ENCODE data around the gene PCDHGB4. TPM values are rescaled to one million over a fixed set of nuclear protein-coding genes. Genes with fewer than 3 reads are reported as not detected.

PCDHGB4 gene
- total RNA-seq, 8 experiments from 2014 or later, result 0.22 to 92.9 (median 1.4) TPM

- in situ Hi-C loops (cut with MboI; ENCODE audit: low pct_unique_long_range_greater_than_20kb in 2 of 9, low sequenced_read_pairs in 9 of 9, unreplicated experiment in 9 of 9), result no loop called here
- 47 to 100% (median 87%) methylated on average over 1 to 18 of the region's 24 CpGs; no CpG with 5 or more reads in 3 of the 10 experiments for WGBS, 10 experiments
- no peak for ATAC-seq (replicated peaks in 6 of 8)
- Histone ChIP-seq H3K4me3 (no peak overlapping the region), H3K4me1 (replicated peaks in 1 of 2) (no peaks in the 10 kb centered on the region), H3K27ac (no peak overlapping the region)
Measured at GRCh38 chr5:141355641-141356040, 31.9 kb upstream of the PCDHGB4 start.

DNA sequence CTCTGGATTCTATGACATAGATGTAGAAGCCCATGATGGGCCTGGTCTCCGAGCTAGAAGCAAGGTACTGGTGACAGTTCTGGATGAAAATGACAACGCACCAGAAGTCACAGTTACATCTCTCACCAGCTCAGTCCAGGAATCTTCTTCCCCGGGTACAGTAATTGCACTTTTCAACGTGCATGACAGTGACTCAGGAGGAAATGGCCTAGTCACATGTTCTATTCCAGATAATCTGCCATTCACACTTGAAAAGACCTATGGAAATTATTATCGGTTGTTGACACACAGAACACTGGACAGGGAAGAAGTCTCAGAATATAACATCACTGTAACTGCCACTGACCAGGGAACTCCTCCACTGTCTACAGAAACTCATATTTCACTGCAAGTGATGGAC is 31.4 kb upstream of the PCDHGB4 start:
- ATAC-seq (replicated peaks in 6 of 8), result no peak
- H3K4me1 ChIP-seq (replicated peaks in 1 of 2), result no peaks in the 10 kb centered on the region
- in situ Hi-C loops (cut with MboI; ENCODE audit: low pct_unique_long_range_greater_than_20kb in 2 of 9, low sequenced_read_pairs in 9 of 9, unreplicated experiment in 9 of 9), result no loop called here
- WGBS, 10 experiments, result 34 to 92% (median 78%) methylated on average over 2 to 4 of the region's 5 CpGs; no CpG with 5 or more reads in 4 of the 10 experiments
- no peak overlapping the region for H3K27ac ChIP-seq
- no peak overlapping the region for H3K4me3 ChIP-seq

GRCh38 chr5:141356950-141357349 is 30.5 kb upstream of the PCDHGB4 start:
- in situ Hi-C loops (cut with MboI; ENCODE audit: low pct_unique_long_range_greater_than_20kb in 2 of 9, low sequenced_read_pairs in 9 of 9, unreplicated experiment in 9 of 9), result no loop called here
- Histone ChIP-seq H3K27ac (no peak overlapping the region), H3K4me1 (replicated peaks in 1 of 2) (no peaks in the 10 kb centered on the region), H3K4me3 (no peak overlapping the region)
- ATAC-seq (replicated peaks in 6 of 8), result no peak
- WGBS, 10 experiments, result 51 to 90% methylated on average over 2 to 6 of the region's 19 CpGs; no CpG with 5 or more reads in 8 of the 10 experiments

DNA sequence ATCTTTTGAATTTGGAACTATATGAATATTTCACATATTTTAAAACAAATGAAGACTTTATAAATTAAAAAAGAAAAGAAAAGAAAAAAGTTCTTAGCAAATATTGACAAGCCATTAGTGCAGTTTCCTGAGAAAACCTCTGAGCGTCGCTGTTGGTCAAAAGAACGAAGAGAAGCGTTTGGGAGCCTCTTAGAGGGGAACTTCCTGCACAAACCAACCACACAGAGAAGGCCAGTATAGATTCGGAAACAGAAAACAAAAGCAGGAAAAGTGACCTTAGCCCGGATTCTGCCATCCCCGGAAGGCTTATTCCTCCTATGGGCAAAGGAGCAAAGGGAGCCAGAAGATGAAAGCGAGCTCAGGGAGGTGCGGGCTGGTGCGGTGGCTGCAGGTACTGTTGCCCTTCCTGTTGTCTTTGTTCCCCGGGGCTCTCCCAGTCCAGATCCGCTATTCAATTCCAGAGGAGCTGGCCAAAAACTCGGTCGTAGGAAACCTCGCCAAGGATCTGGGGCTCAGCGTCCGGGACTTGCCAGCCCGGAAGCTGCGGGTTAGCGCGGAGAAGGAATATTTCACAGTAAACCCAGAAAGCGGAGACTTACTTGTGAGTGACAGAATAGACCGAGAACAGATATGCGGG is 27.6 kb upstream of the PCDHGB4 start, which contains the start of gene PCDHGB2:
PCDHGB2 (plus strand) TSS at position 205 of the 637 bp plus-strand sequence; CDS start at position 347, 142 bp downstream.
- no peaks in the 10 kb centered on the region for H3K4me1 ChIP-seq (replicated peaks in 1 of 2)
- no peak within 1 kb of the TSS for H3K4me3 ChIP-seq
- H3K27ac ChIP-seq, result no peak within 1 kb of the TSS
- 3 to 92% (median 57%) methylated on average over 4 to 22 of the region's 24 CpGs for WGBS, 10 experiments
- ATAC-seq (replicated peaks in 6 of 8), result no peak
- in situ Hi-C loops (cut with MboI; ENCODE audit: low pct_unique_long_range_greater_than_20kb in 2 of 9, low sequenced_read_pairs in 9 of 9, unreplicated experiment in 9 of 9), result no loop called here

DNA sequence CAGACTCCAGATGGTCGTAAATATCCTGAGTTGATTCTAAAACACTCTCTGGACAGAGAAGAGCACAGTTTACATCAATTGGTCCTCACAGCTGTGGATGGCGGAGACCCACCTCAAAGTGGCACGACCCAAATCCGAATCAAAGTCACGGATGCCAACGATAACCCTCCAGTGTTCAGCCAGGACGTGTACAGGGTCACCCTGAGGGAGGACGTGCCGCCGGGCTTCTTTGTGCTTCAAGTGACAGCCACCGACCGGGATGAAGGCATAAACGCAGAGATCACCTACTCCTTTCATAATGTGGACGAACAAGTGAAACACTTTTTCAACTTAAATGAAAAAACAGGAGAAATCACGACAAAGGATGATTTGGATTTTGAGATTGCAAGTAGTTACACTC is 26.8 kb upstream of the PCDHGB4 start:
- no peak overlapping the region for H3K27ac ChIP-seq
- H3K4me1 ChIP-seq (replicated peaks in 1 of 2), result no peaks in the 10 kb centered on the region
- H3K4me3 ChIP-seq, result no peak overlapping the region
- in situ Hi-C loops (cut with MboI; ENCODE audit: low pct_unique_long_range_greater_than_20kb in 2 of 9, low sequenced_read_pairs in 9 of 9, unreplicated experiment in 9 of 9), result no loop called here
- WGBS, 10 experiments, result 0 to 95% (median 84%) methylated on average over 1 to 15 of the region's 15 CpGs
- ATAC-seq (replicated peaks in 6 of 8), result no peak

GRCh38 chr5:141362719-141363118 is 24.8 kb upstream of the PCDHGB4 start:
- H3K4me3 ChIP-seq, result no peak overlapping the region
- ATAC-seq (replicated peaks in 6 of 8), result no peak
- in situ Hi-C loops (cut with MboI; ENCODE audit: low pct_unique_long_range_greater_than_20kb in 2 of 9, low sequenced_read_pairs in 9 of 9, unreplicated experiment in 9 of 9), result no loop called here
- no peaks in the 10 kb centered on the region for H3K4me1 ChIP-seq (replicated peaks in 1 of 2)
- H3K27ac ChIP-seq, result no peak overlapping the region

DNA sequence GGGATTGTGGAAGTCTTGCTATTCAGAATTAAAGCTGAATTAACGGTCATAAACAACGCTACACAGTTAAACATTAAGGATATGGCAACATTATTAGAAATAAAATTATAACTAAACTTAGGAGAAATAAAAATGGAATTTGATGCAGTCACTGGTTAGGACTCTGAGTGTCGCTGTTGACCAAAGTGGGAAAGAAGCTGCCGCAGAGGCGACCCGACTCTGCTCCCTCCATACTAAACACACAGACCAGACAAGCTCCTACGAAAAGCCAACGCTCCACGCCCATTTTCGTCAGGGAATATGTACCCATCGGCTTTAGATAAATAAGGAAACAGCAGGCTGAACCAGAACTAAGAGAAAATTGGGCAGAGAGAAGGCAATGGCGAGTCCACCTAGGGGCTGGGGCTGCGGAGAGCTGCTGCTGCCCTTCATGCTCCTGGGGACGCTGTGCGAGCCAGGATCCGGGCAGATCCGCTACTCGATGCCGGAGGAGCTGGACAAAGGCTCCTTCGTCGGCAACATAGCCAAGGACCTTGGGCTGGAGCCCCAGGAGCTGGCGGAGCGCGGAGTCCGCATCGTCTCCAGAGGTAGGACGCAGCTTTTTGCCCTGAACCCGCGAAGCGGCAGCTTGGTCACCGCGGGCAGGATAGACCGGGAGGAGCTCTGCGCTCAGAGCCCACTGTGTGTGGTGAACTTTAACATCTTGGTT is 23.4 kb upstream of the PCDHGB4 start, which contains the start of gene PCDHGA5:
PCDHGA5 (plus strand) TSS at position 211 of the 709 bp plus-strand sequence; CDS start at position 380, 169 bp downstream.
- in situ Hi-C loops (cut with MboI; ENCODE audit: low pct_unique_long_range_greater_than_20kb in 2 of 9, low sequenced_read_pairs in 9 of 9, unreplicated experiment in 9 of 9), result no loop called here

GRCh38 chr5:141366016-141366896 is 21.2 kb upstream of the PCDHGB4 start:
- in situ Hi-C loops (cut with MboI; ENCODE audit: low pct_unique_long_range_greater_than_20kb in 2 of 9, low sequenced_read_pairs in 9 of 9, unreplicated experiment in 9 of 9), result no loop called here
- Histone ChIP-seq H3K4me3 (no peak overlapping the region), H3K4me1 (replicated peaks in 1 of 2) (no peaks in the 10 kb centered on the region), H3K27ac (no peak overlapping the region)
- ATAC-seq (replicated peaks in 6 of 8), result no peak
- WGBS, 10 experiments, result 29 to 96% (median 88%) methylated on average over 5 to 20 of the region's 46 CpGs

More for the DNA sequence above, 23.4 kb upstream of the PCDHGB4 start, which contains the start of gene PCDHGA5:
- Histone ChIP-seq H3K4me1 (replicated peaks in 1 of 2) (no peaks in the 10 kb centered on the region), H3K4me3 (no peak within 1 kb of the TSS), H3K27ac (no peak within 1 kb of the TSS)
- ATAC-seq (replicated peaks in 6 of 8), result peak in 1 of 8 experiments; percentile 48
- WGBS, 10 experiments, result 0 to 95% (median 90%) methylated on average over 3 to 29 of the region's 34 CpGs

DNA sequence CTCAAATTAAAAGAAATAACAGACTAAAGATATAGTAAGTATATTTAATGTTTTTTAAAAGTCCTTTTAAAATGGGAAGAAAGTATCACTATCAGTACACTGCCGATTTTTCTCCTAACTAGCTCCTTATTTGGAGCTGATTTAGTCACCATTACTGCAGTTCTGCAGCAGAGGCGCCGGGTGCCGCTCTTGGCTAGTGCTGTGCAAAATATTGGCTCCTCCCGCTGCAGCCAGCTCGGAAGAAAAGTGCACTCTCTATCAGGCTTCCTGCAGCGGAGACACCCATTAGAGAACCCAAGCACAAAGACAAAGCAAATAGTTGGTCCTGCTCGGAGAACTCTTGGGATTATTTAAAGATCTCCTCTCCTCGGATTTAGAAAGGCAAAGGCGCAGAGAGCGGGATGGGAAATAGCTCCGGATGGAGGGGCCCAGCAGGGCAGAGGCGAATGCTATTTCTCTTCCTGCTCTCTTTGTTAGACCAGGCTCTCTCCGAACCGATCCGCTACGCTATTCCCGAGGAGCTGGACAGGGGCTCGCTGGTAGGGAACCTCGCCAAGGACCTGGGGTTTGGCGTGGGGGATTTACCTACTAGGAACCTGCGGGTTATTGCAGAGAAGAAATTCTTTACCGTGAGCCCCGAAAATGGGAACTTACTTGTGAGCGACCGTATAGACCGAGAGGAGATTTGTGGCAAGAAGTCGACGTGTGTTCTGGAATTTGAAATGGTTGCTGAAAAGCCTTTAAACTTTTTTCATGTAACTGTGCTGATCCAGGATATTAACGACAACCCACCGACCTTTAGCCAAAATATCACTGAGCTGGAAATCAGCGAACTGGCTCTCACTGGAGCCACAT is 17.3 kb upstream of the PCDHGB4 start, which contains the start of gene PCDHGB3:
PCDHGB3 (plus strand) TSS at position 249 of the 855 bp plus-strand sequence; CDS start at position 402, 153 bp downstream.
- in situ Hi-C loops (cut with MboI; ENCODE audit: low pct_unique_long_range_greater_than_20kb in 2 of 9, low sequenced_read_pairs in 9 of 9, unreplicated experiment in 9 of 9), result no loop called here
- H3K4me1 ChIP-seq (replicated peaks in 1 of 2), result no peaks in the 10 kb centered on the region
- 3 to 90% (median 85%) methylated on average over 7 to 22 of the region's 32 CpGs for WGBS, 10 experiments
- H3K4me3 ChIP-seq, result no peak within 1 kb of the TSS
- peak in 3 of 8 experiments; percentile 48 to 99 (median 83) for ATAC-seq (replicated peaks in 6 of 8)
- no peak within 1 kb of the TSS for H3K27ac ChIP-seq

GRCh38 chr5:141371572-141372475 is 15.7 kb upstream of the PCDHGB4 start:
- in situ Hi-C loops (cut with MboI; ENCODE audit: low pct_unique_long_range_greater_than_20kb in 2 of 9, low sequenced_read_pairs in 9 of 9, unreplicated experiment in 9 of 9), result no loop called here
- 27 to 100% (median 86%) methylated on average over 3 to 24 of the region's 69 CpGs; no CpG with 5 or more reads in 2 of the 10 experiments for WGBS, 10 experiments
- no peak for ATAC-seq (replicated peaks in 6 of 8)
- H3K4me1 ChIP-seq (replicated peaks in 1 of 2), result no peaks in the 10 kb centered on the region
- H3K27ac ChIP-seq, result no peak overlapping the region
- H3K4me3 ChIP-seq, result no peak overlapping the region

DNA sequence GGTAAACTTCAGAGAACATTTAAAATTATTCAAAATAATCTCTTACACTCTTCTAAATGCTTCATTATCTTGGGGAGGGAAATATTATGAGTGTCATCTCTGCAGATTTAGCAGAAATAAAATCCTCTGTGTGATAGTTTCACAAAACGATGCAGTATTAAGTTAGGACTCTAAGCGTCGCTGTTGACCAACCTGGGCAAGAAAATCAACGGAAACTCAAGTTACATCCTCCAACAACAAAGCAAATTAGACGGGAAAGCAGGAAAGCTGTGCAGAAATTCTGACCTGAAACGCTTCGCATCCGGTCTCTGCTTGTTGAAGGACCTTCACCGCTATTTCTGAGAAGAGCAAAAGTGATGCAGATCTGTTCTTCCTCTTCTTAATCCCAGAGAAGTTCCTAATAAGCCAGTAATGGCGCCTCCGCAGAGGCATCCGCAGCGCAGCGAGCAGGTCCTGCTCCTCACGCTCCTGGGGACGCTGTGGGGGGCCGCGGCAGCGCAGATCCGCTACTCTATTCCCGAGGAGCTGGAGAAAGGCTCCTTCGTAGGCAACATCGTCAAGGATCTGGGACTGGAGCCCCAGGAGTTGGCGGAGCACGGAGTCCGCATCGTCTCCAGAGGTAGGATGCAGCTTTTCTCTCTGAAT is 13.7 kb upstream of the PCDHGB4 start, which contains the start of gene PCDHGA6:
PCDHGA6 (plus strand) TSS at position 219 of the 645 bp plus-strand sequence; CDS start at position 412, 193 bp downstream.
- H3K4me3 ChIP-seq, result no peak within 1 kb of the TSS
- peak in 1 of 8 experiments; percentile 46 for ATAC-seq (replicated peaks in 6 of 8)

More for the DNA sequence above, 13.7 kb upstream of the PCDHGB4 start, which contains the start of gene PCDHGA6:
- no peak within 1 kb of the TSS for H3K27ac ChIP-seq
- no peaks in the 10 kb centered on the region for H3K4me1 ChIP-seq (replicated peaks in 1 of 2)
- in situ Hi-C loops (cut with MboI; ENCODE audit: low pct_unique_long_range_greater_than_20kb in 2 of 9, low sequenced_read_pairs in 9 of 9, unreplicated experiment in 9 of 9), result no loop called here
- WGBS, 10 experiments, result 0 to 97% (median 86%) methylated on average over 1 to 25 of the region's 27 CpGs; no CpG with 5 or more reads in 1 of the 10 experiments

All from motor neuron (in vitro differentiated cells).